Upper lobe of left lung (tissue), 6 donors: ENCODE measurements around the gene GNAZ. TPM values are rescaled to one million over a fixed set of nuclear protein-coding genes. Genes with fewer than 3 reads are reported as not detected.

ENCODE experiments used
- ATAC-seq, 2 donors: fragments of 200-7000 bp; cut with Tn5 transposase; one replicate each; pipeline ENCODE4 v1.9.1; 2022; ENCODE audit warnings: mild to moderate bottlenecking in 2 of 2, moderate library complexity in 2 of 2; ENCODE audit not compliant: low FRiP score in 2 of 2
- DNase-seq, 2 donors: peaks; one replicate each; pipeline ENCODE4 v3.0.0-alpha.2; 2019 to 2020
- H3K27ac ChIP-seq, 4 donors: fragments of 200-600 bp; sonication (generic); one replicate each; pipeline ENCODE4 v1.5.1; 2016 to 2019
- H3K27me3 ChIP-seq, 4 donors: fragments of 200-600 bp; sonication (generic); one replicate each; pipeline ENCODE4 v1.5.1; 2017 to 2019
- H3K36me3 ChIP-seq, 4 donors: fragments of 200-600 bp; sonication (generic); one replicate each; pipeline ENCODE4 v1.5.1; 2016 to 2019
- H3K4me1 ChIP-seq, 4 donors: fragments of 200-600 bp; sonication (generic); one replicate each; pipeline ENCODE4 v1.5.1; 2018 to 2019
- H3K4me3 ChIP-seq, 4 donors: fragments of 200-600 bp; sonication (generic); one replicate each; pipeline ENCODE4 v1.5.1; 2017 to 2019; ENCODE audit warnings: mild to moderate bottlenecking in 2 of 4, moderate library complexity in 1 of 4
- H3K9me3 ChIP-seq, 4 donors: fragments of 200-600 bp; sonication (generic); one replicate each; pipeline ENCODE4 v1.5.1; 2018 to 2019
- EP300 ChIP-seq, 4 donors: sonication (generic); formaldehyde crosslinking; IDR thresholded peaks; one replicate each; pipeline ENCODE4 v1.5.1; 2017; ENCODE audit warnings: antibody characterized with exemption in 4 of 4, control low read depth in 2 of 4
- POLR2A ChIP-seq, 4 donors: fragments of 450-650 bp; IDR thresholded peaks; one replicate each; pipeline ENCODE4 v1.5.1; 2016 to 2017; ENCODE audit warnings: antibody characterized with exemption in 4 of 4, mild to moderate bottlenecking in 2 of 4
- POLR2AphosphoS5 ChIP-seq, 2 donors: sonication (generic); formaldehyde crosslinking; IDR thresholded peaks; one replicate each; pipeline ENCODE4 v1.5.1; 2017; ENCODE audit warnings: antibody characterized with exemption in 2 of 2
- WGBS, 2 donors: methylation state at CpG; one replicate each; pipeline ENCODE4 v1.1.5; 2017 to 2018; 5-methylcytosine and 5-hydroxymethylcytosine counted together
- total RNA-seq, 6 donors: library from RNA; depleted of rRNA in 4 of 6; stranded (reverse); fragments of >200 nt in 4 of 6; gene quantifications; one replicate each; pipeline versions ENCODE4 v1.1.0 to v1.2.1, GENCODE V29; 2016 to 2021
- TF ChIP-seq, protein P1 (sequence below), 6 experiments: fragments of 450-650 bp in 4 of 6; fragments of 200-600 bp in 2 of 6; sonication (generic) in 2 of 6; IDR thresholded peaks; one replicate each; pipeline ENCODE4 v1.5.1; 2016 to 2019; ENCODE audit warnings: antibody characterized with exemption in 6 of 6
- donor health status: DM: no; HTN: no; CAD: no; lungs with moderate emphysema.
- donor health status: DM: no; HTN: yes; CAD: no; lungs with severe emphysema.

The GNAZ gene
- total RNA-seq, 6 donors from 2014 or later: 0.80 to 7.3 (median 2.7) TPM; not detected in 1

DNA sequence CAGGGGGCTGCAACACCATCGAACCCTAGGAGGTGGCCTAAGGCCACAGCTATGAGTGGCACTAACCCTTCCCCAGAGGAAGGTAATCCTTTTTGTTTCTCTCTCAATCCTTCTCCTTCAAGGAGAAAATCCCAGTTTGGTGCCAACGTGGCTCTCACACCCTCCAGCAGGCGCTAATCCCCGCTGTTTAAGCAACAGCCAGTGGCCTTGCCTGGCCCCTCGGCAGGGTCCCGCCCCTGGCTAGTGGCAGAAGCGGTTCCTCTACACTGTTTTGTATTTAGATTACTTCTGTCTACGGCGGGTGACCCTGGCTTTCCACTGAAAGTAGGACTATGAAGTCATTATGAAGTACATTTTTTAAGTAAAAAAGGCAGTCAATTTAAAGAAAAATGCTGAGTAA lies 15.5 kb downstream of the GNAZ start:
- no peak for ATAC-seq
- Histone ChIP-seq H3K27ac (no peak overlapping the region), H3K36me3 (no peaks in the 10 kb centered on the region), H3K4me3 (no peak overlapping the region), H3K9me3 (no peaks in the 10 kb centered on the region), H3K27me3 (no peaks in the 10 kb centered on the region), H3K4me1 (no peaks in the 10 kb centered on the region)
- TF ChIP-seq POLR2A (IDR thresholded peaks at IDR 0.05) (no peak), POLR2AphosphoS5 (IDR thresholded peaks at IDR 0.05) (no peak), EP300 (IDR thresholded peaks at IDR 0.05) (no peak)
- TF ChIP-seq, protein P1, sequence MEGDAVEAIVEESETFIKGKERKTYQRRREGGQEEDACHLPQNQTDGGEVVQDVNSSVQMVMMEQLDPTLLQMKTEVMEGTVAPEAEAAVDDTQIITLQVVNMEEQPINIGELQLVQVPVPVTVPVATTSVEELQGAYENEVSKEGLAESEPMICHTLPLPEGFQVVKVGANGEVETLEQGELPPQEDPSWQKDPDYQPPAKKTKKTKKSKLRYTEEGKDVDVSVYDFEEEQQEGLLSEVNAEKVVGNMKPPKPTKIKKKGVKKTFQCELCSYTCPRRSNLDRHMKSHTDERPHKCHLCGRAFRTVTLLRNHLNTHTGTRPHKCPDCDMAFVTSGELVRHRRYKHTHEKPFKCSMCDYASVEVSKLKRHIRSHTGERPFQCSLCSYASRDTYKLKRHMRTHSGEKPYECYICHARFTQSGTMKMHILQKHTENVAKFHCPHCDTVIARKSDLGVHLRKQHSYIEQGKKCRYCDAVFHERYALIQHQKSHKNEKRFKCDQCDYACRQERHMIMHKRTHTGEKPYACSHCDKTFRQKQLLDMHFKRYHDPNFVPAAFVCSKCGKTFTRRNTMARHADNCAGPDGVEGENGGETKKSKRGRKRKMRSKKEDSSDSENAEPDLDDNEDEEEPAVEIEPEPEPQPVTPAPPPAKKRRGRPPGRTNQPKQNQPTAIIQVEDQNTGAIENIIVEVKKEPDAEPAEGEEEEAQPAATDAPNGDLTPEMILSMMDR (IDR thresholded peaks at IDR 0.05): no peak
- 72 to 73% methylated on average over 9 of the region's 9 CpGs for WGBS, 2 donors
- DNase-seq: peak in 1 of 2 donors; percentile 57

- no peak for ATAC-seq
Measured at GRCh38 chr22:23086263-23086662, 15.9 kb downstream of the GNAZ start.

DNA sequence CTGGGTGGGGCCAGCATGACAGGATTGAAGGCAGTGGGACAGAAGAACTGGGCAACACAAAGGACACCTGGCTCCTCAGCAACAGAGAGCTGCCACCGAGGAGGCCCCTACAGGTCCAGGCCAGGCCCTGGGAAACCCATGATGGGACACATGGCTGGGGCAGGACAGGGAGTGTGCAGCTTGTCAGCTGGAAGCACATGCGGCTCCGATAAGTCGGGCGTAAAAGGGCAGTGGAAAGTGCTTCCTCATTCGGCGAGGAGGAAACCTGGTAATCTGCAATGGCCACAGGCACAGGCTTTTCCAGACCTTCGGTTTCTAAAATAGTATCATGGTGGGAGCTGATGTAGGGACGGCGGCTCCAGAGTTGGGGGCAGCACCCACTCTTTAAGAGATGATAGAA lies 16.5 kb downstream of the GNAZ start:
- H3K9me3 ChIP-seq: no peaks in the 10 kb centered on the region
- ATAC-seq: no peak
- H3K4me1 ChIP-seq: no peaks in the 10 kb centered on the region
- no peak for DNase-seq
- H3K27me3 ChIP-seq: no peaks in the 10 kb centered on the region
- TF ChIP-seq EP300 (IDR thresholded peaks at IDR 0.05) (no peak), POLR2AphosphoS5 (IDR thresholded peaks at IDR 0.05) (no peak), POLR2A (IDR thresholded peaks at IDR 0.05) (no peak)
- TF ChIP-seq, protein P1 (IDR thresholded peaks at IDR 0.05): no peak
- H3K36me3 ChIP-seq: no peaks in the 10 kb centered on the region
- H3K27ac ChIP-seq: no peak overlapping the region
- H3K4me3 ChIP-seq: no peak overlapping the region
- WGBS, 2 donors: 58 to 73% methylated on average over 10 of the region's 10 CpGs

More at GRCh38 chr22:23086263-23086662, 15.9 kb downstream of the GNAZ start:
- no peaks in the 10 kb centered on the region for H3K27me3 ChIP-seq
- no peak overlapping the region for H3K4me3 ChIP-seq
- no peak overlapping the region for H3K27ac ChIP-seq
- H3K9me3 ChIP-seq: no peaks in the 10 kb centered on the region
- DNase-seq: peak in 1 of 2 donors; percentile 57
- no peaks in the 10 kb centered on the region for H3K4me1 ChIP-seq
- H3K36me3 ChIP-seq: no peaks in the 10 kb centered on the region
- 86 to 94% methylated on average over 8 to 9 of the region's 12 CpGs for WGBS, 2 donors
- no peak for TF ChIP-seq POLR2AphosphoS5 (IDR thresholded peaks at IDR 0.05)
- no peak for TF ChIP-seq EP300 (IDR thresholded peaks at IDR 0.05)
- no peak for TF ChIP-seq POLR2A (IDR thresholded peaks at IDR 0.05)
- TF ChIP-seq, protein P1 (IDR thresholded peaks at IDR 0.05): no peak

DNA sequence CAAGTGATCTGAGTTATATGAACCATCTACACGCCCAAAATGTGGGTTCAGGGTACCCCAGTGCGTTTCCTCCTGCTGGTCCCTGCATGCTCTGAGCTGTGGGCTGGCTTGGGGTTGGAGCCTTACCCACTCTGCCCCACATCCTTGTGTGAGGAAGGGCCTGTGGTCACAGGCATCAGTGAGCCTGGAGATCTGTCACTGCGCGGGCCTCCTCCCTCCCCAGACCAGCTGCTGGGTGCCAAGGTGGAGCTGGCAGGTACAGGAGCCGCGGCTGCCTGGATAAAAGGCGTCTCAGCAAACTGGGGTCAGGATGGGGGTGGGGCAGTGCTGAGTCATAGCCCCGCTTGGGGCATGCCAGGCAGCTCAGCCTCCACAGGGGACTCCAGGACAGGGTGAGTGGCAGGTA lies 17.9 kb downstream of the GNAZ start:
- Histone ChIP-seq H3K27ac (no peak overlapping the region), H3K4me3 (no peak overlapping the region), H3K9me3 (no peaks in the 10 kb centered on the region), H3K36me3 (no peaks in the 10 kb centered on the region), H3K27me3 (no peaks in the 10 kb centered on the region), H3K4me1 (no peaks in the 10 kb centered on the region)
- TF ChIP-seq POLR2AphosphoS5 (IDR thresholded peaks at IDR 0.05): no peak
- no peak for TF ChIP-seq POLR2A (IDR thresholded peaks at IDR 0.05)
- TF ChIP-seq, protein P1 (IDR thresholded peaks at IDR 0.05): no peak
- TF ChIP-seq EP300 (IDR thresholded peaks at IDR 0.05): no peak
- no peak for ATAC-seq
- 72 to 82% methylated on average over 7 to 8 of the region's 8 CpGs for WGBS, 2 donors
- peak in 1 of 2 donors; percentile 47 for DNase-seq

- DNase-seq: no peak
- Histone ChIP-seq H3K4me3 (no peak overlapping the region), H3K27me3 (no peaks in the 10 kb centered on the region), H3K27ac (no peak overlapping the region), H3K36me3 (no peaks in the 10 kb centered on the region), H3K9me3 (no peaks in the 10 kb centered on the region), H3K4me1 (no peaks in the 10 kb centered on the region)
- WGBS, 2 donors: 88 to 90% methylated on average over 6 to 10 of the region's 10 CpGs
- no peak for ATAC-seq
- TF ChIP-seq EP300 (IDR thresholded peaks at IDR 0.05): no peak
- TF ChIP-seq, protein P1 (IDR thresholded peaks at IDR 0.05): no peak
- TF ChIP-seq POLR2AphosphoS5 (IDR thresholded peaks at IDR 0.05): no peak
- no peak for TF ChIP-seq POLR2A (IDR thresholded peaks at IDR 0.05)
Measured at GRCh38 chr22:23089010-23089409, 18.7 kb downstream of the GNAZ start.
